GM12873 (cell line): ENCODE results near the gene C10orf90.

Experiments used
- TF ChIP-seq, protein P1 (sequence below): IDR thresholded peaks from 2 replicates; pipeline ENCODE4 v1.5.1; 2012; ENCODE audit warnings: low read depth, mild to moderate bottlenecking, moderate library complexity, low read length, control low read depth; ENCODE audit not compliant: insufficient read depth; ENCODE audit errors: missing control alignments

The C10orf90 gene

DNA sequence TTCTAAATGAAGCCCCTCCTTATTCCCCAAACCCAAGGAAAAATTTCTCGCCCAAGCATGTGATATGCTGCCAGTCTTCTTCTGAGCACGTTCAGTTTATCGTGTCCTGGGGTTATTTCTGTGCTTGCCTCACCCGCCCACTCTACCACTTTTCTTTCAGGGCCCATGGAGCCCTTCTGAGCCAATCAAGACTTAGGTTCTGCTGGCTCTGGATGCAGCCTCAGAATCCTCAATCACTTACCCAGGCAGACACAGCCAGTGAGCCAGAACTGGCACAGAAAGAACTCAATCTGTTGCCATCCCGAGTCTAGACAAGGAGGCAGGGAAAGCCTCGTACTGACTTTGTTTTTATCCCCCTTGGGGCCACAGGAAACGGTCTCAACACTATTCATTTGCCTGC lies 34.2 kb upstream of the C10orf90 start:
- TF ChIP-seq, protein P1, sequence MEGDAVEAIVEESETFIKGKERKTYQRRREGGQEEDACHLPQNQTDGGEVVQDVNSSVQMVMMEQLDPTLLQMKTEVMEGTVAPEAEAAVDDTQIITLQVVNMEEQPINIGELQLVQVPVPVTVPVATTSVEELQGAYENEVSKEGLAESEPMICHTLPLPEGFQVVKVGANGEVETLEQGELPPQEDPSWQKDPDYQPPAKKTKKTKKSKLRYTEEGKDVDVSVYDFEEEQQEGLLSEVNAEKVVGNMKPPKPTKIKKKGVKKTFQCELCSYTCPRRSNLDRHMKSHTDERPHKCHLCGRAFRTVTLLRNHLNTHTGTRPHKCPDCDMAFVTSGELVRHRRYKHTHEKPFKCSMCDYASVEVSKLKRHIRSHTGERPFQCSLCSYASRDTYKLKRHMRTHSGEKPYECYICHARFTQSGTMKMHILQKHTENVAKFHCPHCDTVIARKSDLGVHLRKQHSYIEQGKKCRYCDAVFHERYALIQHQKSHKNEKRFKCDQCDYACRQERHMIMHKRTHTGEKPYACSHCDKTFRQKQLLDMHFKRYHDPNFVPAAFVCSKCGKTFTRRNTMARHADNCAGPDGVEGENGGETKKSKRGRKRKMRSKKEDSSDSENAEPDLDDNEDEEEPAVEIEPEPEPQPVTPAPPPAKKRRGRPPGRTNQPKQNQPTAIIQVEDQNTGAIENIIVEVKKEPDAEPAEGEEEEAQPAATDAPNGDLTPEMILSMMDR, result no peak

GRCh38 chr10:126702181-126702580 lies 31.7 kb upstream of the C10orf90 start:
- TF ChIP-seq, protein P1, result no peak

- TF ChIP-seq, protein P1, result no peak
Observed at GRCh38 chr10:126701526-126701925, 31.0 kb upstream of the C10orf90 start.

- TF ChIP-seq, protein P1, result no peak
Observed at GRCh38 chr10:126696684-126697083, 26.2 kb upstream of the C10orf90 start.

GRCh38 chr10:126691456-126691855 lies 21.0 kb upstream of the C10orf90 start:
- TF ChIP-seq, protein P1, result no peak

- TF ChIP-seq, protein P1, result no peak
Observed at GRCh38 chr10:126690534-126690933, 20.0 kb upstream of the C10orf90 start.

DNA sequence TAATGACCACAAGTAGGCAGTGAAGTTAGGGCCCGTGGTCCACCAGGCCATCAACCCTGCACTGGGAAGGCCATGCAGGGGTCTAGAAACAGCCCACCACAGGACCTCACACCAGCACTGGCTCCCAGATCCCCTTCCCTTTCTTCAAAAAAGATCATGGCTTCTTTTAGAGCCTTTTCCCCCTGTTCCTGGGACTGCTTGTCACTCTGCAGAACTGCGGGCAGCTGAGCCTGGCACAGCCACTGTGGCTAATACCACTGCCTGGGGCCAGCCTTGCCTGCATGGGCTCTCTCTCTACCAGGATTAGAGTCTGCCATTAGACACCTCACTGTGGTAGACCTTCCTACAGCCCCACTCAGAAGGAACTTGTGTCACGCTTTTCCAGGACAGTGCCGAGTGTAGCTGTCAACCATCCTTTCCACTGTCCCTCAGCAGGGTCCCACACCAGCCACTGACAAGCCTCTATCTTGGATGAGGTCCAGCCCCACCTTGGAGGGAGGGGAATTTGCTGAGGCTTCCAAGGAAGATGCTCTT lies 19.0 kb upstream of the C10orf90 start:
- TF ChIP-seq, protein P1, result no peak

- TF ChIP-seq, protein P1, result no peak
Observed at GRCh38 chr10:126687121-126687606, 16.7 kb upstream of the C10orf90 start.
